NK-92 (cell line): ENCODE data around the gene MRPL54.
"Not testable (repeated sequence)": the region's sequence is repeated elsewhere in the genome, so short reads cannot be mapped to it uniquely, and the experiment has no call there.

Experiments used
- DNase-seq: peaks from one replicate; lab custom pipeline; 2025; ENCODE audit not compliant: unreplicated experiment; lab: John Stamatoyannopoulos, UW

Gene MRPL54

GRCh38 chr19:3808420-3809143 is 46.1 kb downstream of the MRPL54 start:
- DNase-seq, result no peak

GRCh38 chr19:3809881-3810707 is 47.6 kb downstream of the MRPL54 start:
- no peak for DNase-seq

- no peak for DNase-seq
Measured at GRCh38 chr19:3810708-3811355, 48.4 kb downstream of the MRPL54 start.

GRCh38 chr19:3813473-3814392 is 51.3 kb downstream of the MRPL54 start:
- no peak for DNase-seq

GRCh38 chr19:3814648-3815047 is 52.2 kb downstream of the MRPL54 start:
- DNase-seq, result no peak

DNA sequence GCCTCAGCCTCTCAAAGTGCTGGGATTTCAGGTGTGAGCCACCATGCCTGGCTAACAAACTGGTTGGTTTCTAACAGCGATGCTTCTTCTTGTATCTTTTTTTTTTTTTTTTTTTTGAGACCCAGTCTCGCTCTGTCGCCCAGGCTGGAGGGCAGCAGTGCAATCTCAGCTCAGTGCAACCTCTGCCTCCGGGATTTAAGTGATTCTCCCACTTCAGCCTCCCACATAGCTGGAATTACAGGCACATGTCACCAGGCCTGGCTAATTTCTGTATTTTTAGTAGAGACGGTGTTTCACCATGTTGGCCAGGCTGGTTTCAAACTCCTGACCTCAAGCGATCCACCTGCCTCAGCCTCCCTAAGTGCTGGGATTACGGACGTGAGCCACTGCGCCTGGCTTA is 53.7 kb downstream of the MRPL54 start:
- DNase-seq, result not testable (repeated sequence)

GRCh38 chr19:3816566-3817218 is 54.2 kb downstream of the MRPL54 start:
- no peak for DNase-seq
